Transverse colon (tissue), 4 donors: ENCODE data around the gene LDHD. TPM values are rescaled to one million over a fixed set of nuclear protein-coding genes. Genes with fewer than 3 reads are reported as not detected.

Experiments
- DNase-seq: peaks from one replicate; pipeline ENCODE4 v3.0.0-alpha.2; 2019
- H3K27ac ChIP-seq, 4 donors: fragments of 200-600 bp; sonication (generic); 2 replicates each; pipeline ENCODE4 v1.5.1; 2016 to 2018; ENCODE audit warnings: inconsistent platforms in 4 of 4
- H3K27me3 ChIP-seq: fragments of 200-600 bp; sonication (generic); 2 replicates; pipeline ENCODE4 v1.5.1; 2017; ENCODE audit warnings: inconsistent platforms
- H3K36me3 ChIP-seq, 4 donors: fragments of 200-600 bp; sonication (generic); 2 replicates each; pipeline ENCODE4 v1.5.1; 2017 to 2019; ENCODE audit warnings: inconsistent platforms in 4 of 4
- H3K4me1 ChIP-seq, 4 donors: fragments of 200-600 bp; sonication (generic); 2 replicates each; pipeline ENCODE4 v1.5.1; 2017 to 2020; ENCODE audit warnings: inconsistent platforms in 4 of 4
- H3K4me3 ChIP-seq, 4 donors: fragments of 200-600 bp; sonication (generic); 1 replicate in 1 of 4; 2 replicates in 3 of 4; pipeline versions ENCODE4 v1.5.1 to v1.6.1; 2017 to 2019; ENCODE audit warnings: inconsistent platforms in 4 of 4
- H3K9me3 ChIP-seq, 2 donors: fragments of 200-600 bp; sonication (generic); 2 replicates each; pipeline ENCODE4 v1.5.1; 2017 to 2019; ENCODE audit warnings: inconsistent platforms in 2 of 2
- EP300 ChIP-seq: sonication (generic); formaldehyde crosslinking; IDR thresholded peaks from one replicate; pipeline ENCODE4 v1.6.1; 2017; ENCODE audit warnings: antibody characterized with exemption, low read depth
- POLR2A ChIP-seq: fragments of 450-650 bp; IDR thresholded peaks from one replicate; pipeline ENCODE4 v1.6.1; 2016; ENCODE audit warnings: antibody characterized with exemption, mild to moderate bottlenecking, moderate library complexity
- POLR2AphosphoS5 ChIP-seq, 3 donors: sonication (generic); formaldehyde crosslinking; IDR thresholded peaks; one replicate each; pipeline ENCODE4 v1.6.1; 2016; ENCODE audit warnings: antibody characterized with exemption in 3 of 3
- WGBS, 2 donors: methylation state at CpG; one replicate each; pipeline ENCODE4 v1.1.5; 2018; ENCODE audit warnings: low coverage in 1 of 2; 5-methylcytosine and 5-hydroxymethylcytosine counted together
- in situ Hi-C, 4 donors: fragments of 200-750 bp; cut with MboI; loops; one replicate each; pipeline versions ENCODE4 v1.15.0 to v1.15.1; 2017; ENCODE audit warnings: low sequenced_read_pairs in 3 of 4, low pct_ligation_motif_present in 1 of 4, low pct_unique_long_range_greater_than_20kb in 1 of 4
- intact Hi-C: fragments of 100-400 bp; cut with DNase I; formaldehyde crosslinking; loops from one replicate; pipeline ENCODE4 v1.15.1; 2023; ENCODE audit warnings: low total_unique reads
- total RNA-seq, 4 donors: library from RNA; depleted of rRNA; stranded (reverse); fragments of >200 nt; gene quantifications; one replicate each; pipeline ENCODE4 v1.1.0, GENCODE V29; 2016
- TF ChIP-seq, protein P1 (sequence below), 5 experiments: fragments of 200-600 bp in 3 of 5; fragments of 450-650 bp in 2 of 5; sonication (generic) in 3 of 5; IDR thresholded peaks; 1 replicate in 2 of 5; 2 replicates in 3 of 5; pipeline ENCODE4 v1.5.1; 2016 to 2017; ENCODE audit warnings: antibody characterized with exemption in 5 of 5, inconsistent platforms in 3 of 5, mild to moderate bottlenecking in 2 of 5, moderate library complexity in 1 of 5

Gene LDHD
- total RNA-seq, 4 donors from 2014 or later: 38.4 to 198 (median 104) TPM

DNA sequence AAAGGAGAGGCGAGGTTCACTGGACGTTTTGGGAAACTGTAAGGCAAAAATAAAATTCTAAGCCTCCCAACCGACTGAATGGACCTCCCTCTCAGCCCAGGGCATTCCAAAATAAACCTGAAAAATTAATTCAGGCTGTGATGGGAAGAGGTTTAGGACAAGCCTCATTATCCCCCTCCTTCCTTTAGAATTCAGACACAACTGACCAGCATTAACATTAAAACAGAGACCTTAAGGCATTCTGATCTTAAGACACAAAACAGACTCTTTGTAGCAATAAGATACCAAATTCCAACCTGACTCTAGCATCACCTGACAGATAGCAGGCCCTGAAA lies 298 bp upstream of the LDHD start:
- Histone ChIP-seq H3K4me1 (peaks cover 7 to 20% (median 8%) of the 10 kb centered on the region in 4 donors), H3K9me3 (peaks cover 0 to 7% of the 10 kb centered on the region in 2 donors), H3K27ac (peak overlapping the region in 1 of 4 donors; percentile 84), H3K27me3 (no peaks in the 10 kb centered on the region), H3K4me3 (peak overlapping the region in 1 of 4 donors; percentile 71), H3K36me3 (no peaks in the 10 kb centered on the region)
- TF ChIP-seq POLR2AphosphoS5 (IDR thresholded peaks at IDR 0.05): no peak
- TF ChIP-seq, protein P1, sequence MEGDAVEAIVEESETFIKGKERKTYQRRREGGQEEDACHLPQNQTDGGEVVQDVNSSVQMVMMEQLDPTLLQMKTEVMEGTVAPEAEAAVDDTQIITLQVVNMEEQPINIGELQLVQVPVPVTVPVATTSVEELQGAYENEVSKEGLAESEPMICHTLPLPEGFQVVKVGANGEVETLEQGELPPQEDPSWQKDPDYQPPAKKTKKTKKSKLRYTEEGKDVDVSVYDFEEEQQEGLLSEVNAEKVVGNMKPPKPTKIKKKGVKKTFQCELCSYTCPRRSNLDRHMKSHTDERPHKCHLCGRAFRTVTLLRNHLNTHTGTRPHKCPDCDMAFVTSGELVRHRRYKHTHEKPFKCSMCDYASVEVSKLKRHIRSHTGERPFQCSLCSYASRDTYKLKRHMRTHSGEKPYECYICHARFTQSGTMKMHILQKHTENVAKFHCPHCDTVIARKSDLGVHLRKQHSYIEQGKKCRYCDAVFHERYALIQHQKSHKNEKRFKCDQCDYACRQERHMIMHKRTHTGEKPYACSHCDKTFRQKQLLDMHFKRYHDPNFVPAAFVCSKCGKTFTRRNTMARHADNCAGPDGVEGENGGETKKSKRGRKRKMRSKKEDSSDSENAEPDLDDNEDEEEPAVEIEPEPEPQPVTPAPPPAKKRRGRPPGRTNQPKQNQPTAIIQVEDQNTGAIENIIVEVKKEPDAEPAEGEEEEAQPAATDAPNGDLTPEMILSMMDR (IDR thresholded peaks at IDR 0.05): no peak
- no peak for TF ChIP-seq EP300
- TF ChIP-seq POLR2A: no peak
- intact Hi-C loops: no loop called here
- in situ Hi-C loops: loop anchor here in 1 of 4 donors (25.0 kb wide), 1 partner anchor 405 kb away; the partner anchor contains the start of gene MLKL
- DNase-seq: no peak
- 33 to 35% methylated on average over 1 to 3 of the region's 3 CpGs for WGBS, 2 donors

DNA sequence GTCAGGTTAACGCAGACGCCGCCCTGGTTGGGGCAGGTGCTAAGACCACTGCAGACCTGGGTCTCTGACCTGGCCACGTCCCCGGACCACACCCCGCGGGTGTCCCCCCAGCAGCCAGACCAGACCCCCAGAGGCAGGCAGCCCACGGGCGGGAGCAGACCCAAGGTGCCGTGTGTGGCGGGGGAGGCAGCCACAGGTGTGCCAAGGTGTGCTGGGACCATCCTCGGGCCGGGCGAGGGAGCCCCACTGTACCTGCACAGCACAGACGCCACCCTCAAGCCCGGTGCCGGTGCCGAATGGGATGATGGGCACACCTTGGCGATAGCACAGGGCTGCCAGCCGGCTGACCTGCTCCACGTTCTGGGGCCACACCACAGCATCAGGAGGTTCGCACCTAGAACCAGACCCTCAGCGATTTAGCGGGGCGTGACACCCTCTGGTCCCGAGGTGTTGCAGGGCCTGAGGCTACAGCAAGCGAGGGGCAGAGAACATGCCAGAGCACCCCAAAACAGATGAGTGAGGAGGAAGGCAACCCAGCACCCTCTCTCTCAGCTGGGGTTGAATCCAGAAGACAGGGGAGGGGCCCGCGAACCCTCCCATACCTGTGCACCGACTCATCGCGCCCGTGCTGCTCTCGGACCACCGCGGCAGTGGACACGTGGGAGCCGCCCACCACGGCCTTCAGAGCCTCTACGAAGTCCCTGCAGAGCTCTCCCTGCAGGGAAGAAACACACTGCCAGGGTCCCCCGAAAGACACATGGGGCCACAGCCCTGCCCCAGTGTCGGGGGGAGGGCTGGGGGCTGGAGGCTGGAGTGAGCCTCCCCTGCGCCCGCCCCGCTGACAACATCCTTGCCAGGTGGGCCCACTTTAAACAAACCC lies 1.4 kb downstream of the LDHD start:
- H3K9me3 ChIP-seq: no peaks in the 10 kb centered on the region
- no peak for DNase-seq
- no peaks in the 10 kb centered on the region for H3K27me3 ChIP-seq
- in situ Hi-C loops: loop anchor here in 1 of 4 donors (25.0 kb wide), 1 partner anchor 403 kb away; the partner anchor contains the start of gene MLKL
- TF ChIP-seq EP300 (no peak), POLR2A (no peak), POLR2AphosphoS5 (IDR thresholded peaks at IDR 0.05) (no peak)
- TF ChIP-seq, protein P1 (IDR thresholded peaks at IDR 0.05): no peak
- peak overlapping the region in 2 of 4 donors; percentile 84 for H3K27ac ChIP-seq
- H3K36me3 ChIP-seq: no peaks in the 10 kb centered on the region
- peak overlapping the region in 3 of 4 donors; percentile 37 to 71 (median 54) for H3K4me3 ChIP-seq
- peaks cover 16 to 37% (median 22%) of the 10 kb centered on the region in 4 donors for H3K4me1 ChIP-seq
- 76 to 93% methylated on average over 3 to 41 of the region's 45 CpGs for WGBS, 2 donors
- intact Hi-C loops: no loop called here

DNA sequence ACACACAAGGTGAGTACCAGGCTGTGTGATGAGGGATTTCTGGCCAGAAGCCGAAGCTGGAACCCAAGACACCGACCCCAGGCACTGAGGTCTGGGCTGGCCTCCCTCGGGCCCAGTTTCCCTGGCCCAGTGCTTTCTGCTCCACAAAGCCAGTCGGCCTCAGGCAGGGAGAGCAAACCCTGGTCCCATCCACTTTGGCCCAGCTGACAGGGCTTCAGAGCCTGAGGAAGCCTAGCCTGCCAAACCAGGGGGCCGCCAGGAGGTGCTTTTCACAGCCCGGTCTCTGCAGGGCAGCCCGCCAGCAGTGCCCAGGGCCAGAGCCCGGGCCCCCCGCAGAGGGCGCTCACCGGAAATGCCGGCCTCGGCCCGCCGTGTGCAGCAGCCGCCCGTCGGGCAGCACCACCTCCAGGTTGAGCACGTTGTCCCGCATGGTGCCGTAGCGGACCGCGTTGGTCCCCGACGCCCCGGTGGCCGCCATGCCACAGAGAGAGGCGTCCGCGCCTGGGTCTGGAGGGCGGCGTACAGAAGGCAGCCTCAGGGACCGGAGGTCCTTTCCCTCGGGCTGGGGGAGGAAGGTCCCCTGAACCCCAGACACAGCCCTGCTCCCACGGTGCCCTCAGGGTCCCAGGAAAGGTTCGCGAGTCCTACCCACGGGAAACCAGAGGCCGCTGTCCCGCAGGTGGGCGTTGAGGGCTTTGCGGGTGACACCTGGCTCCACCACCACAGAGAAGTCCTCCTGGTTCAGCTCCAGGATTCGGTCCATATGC lies 2.2 kb downstream of the LDHD start:
- 91 to 95% methylated on average over 14 to 42 of the region's 44 CpGs for WGBS, 2 donors
- Histone ChIP-seq H3K27me3 (no peaks in the 10 kb centered on the region), H3K9me3 (no peaks in the 10 kb centered on the region), H3K36me3 (no peaks in the 10 kb centered on the region), H3K4me3 (no peak overlapping the region), H3K27ac (no peak overlapping the region), H3K4me1 (peaks cover 25 to 45% (median 31%) of the 10 kb centered on the region in 4 donors)
- intact Hi-C loops (no loop called here), in situ Hi-C loops (loop anchor here in 1 of 4 donors (25.0 kb wide), 1 partner anchor 402 kb away; the partner anchor contains the start of gene MLKL)
- no peak for DNase-seq
- TF ChIP-seq EP300: no peak
- TF ChIP-seq, protein P1 (IDR thresholded peaks at IDR 0.05): no peak
- TF ChIP-seq POLR2A: no peak
- TF ChIP-seq POLR2AphosphoS5 (IDR thresholded peaks at IDR 0.05): no peak
